Liver (tissue), 9 donors: ENCODE measurements around the gene NPC2. TPM values are rescaled to one million over a fixed set of nuclear protein-coding genes. Genes with fewer than 3 reads are reported as not detected.

Experiments used
- DNase-seq: peaks from one replicate; pipeline ENCODE4 v3.0.0-alpha.2; 2017; ENCODE audit warnings: low spot score
- H3K27ac ChIP-seq, 2 donors: one replicate each; pipeline ENCODE4 v1.7.0; 2013; ENCODE audit warnings: inconsistent platforms in 2 of 2, low read length in 2 of 2, control low read depth in 1 of 2, low read depth in 1 of 2, mild to moderate bottlenecking in 1 of 2
- H3K27me3 ChIP-seq, 4 donors: one replicate each; pipeline versions ENCODE4 v1.6.1 to v1.7.0; 2013; ENCODE audit warnings: low read length in 3 of 4, inconsistent platforms in 1 of 4, mild to moderate bottlenecking in 1 of 4, moderate library complexity in 1 of 4; ENCODE audit not compliant: control insufficient read depth in 4 of 4, insufficient read depth in 4 of 4
- H3K36me3 ChIP-seq, 4 donors: one replicate each; pipeline versions ENCODE4 v1.6.1 to v1.7.0; 2013; ENCODE audit warnings: low read length in 3 of 4, mild to moderate bottlenecking in 3 of 4, low read depth in 1 of 4, moderate library complexity in 1 of 4; ENCODE audit not compliant: control insufficient read depth in 4 of 4, insufficient read depth in 3 of 4
- H3K4me1 ChIP-seq, 4 donors: one replicate each; pipeline versions ENCODE4 v1.6.1 to v1.7.0; 2013; ENCODE audit warnings: low read length in 3 of 4, mild to moderate bottlenecking in 3 of 4, moderate library complexity in 1 of 4; ENCODE audit not compliant: control insufficient read depth in 4 of 4, insufficient read depth in 4 of 4
- H3K4me3 ChIP-seq, 3 donors: one replicate each; pipeline versions ENCODE4 v1.6.1 to v1.7.0; 2013; ENCODE audit warnings: low read length in 3 of 3, control low read depth in 1 of 3, low read depth in 1 of 3, mild to moderate bottlenecking in 1 of 3
- H3K9ac ChIP-seq, 2 donors: one replicate each; pipeline ENCODE4 v1.7.0; 2013; ENCODE audit warnings: low read length in 2 of 2, mild to moderate bottlenecking in 2 of 2, moderate library complexity in 2 of 2, control low read depth in 1 of 2, low read depth in 1 of 2
- H3K9me3 ChIP-seq, 4 donors: one replicate each; pipeline versions ENCODE4 v1.6.1 to v1.7.0; 2013; ENCODE audit warnings: low read length in 3 of 4; ENCODE audit not compliant: control insufficient read depth in 4 of 4
- ATF3 ChIP-seq: IDR thresholded peaks from 2 replicates; pipeline ENCODE4 v1.6.1; 2016; ENCODE audit warnings: antibody characterized with exemption
- CTCF ChIP-seq: fragments of 150-350 bp; IDR thresholded peaks from 2 replicates; pipeline ENCODE4 v1.5.1; 2017; ENCODE audit warnings: improper control_type of control experiment, low read depth, low read length; ENCODE audit not compliant: missing input control
- EGR1 ChIP-seq, 2 donors: IDR thresholded peaks; 2 replicates each; pipeline ENCODE4 v1.6.1; 2016 to 2018; ENCODE audit warnings: antibody characterized with exemption in 2 of 2, low read depth in 2 of 2
- FOXA1 ChIP-seq: IDR thresholded peaks from 2 replicates; pipeline ENCODE4 v1.6.1; 2016; ENCODE audit warnings: antibody characterized with exemption
- FOXA2 ChIP-seq: IDR thresholded peaks from 2 replicates; pipeline ENCODE4 v1.6.1; 2016; ENCODE audit warnings: antibody characterized with exemption
- GABPA ChIP-seq, 2 donors: IDR thresholded peaks in 1 of 2; conservative IDR thresholded peaks in 1 of 2; 2 replicates each; pipeline ENCODE4 v1.6.1; 2016; ENCODE audit warnings: antibody characterized with exemption in 2 of 2, mild to moderate bottlenecking in 1 of 2, moderate library complexity in 1 of 2
- HNF4A ChIP-seq, 2 donors: conservative IDR thresholded peaks; 2 replicates each; pipeline ENCODE4 v1.6.1; 2016; ENCODE audit warnings: antibody characterized with exemption in 2 of 2, mild to moderate bottlenecking in 2 of 2
- HNF4G ChIP-seq: IDR thresholded peaks from 2 replicates; pipeline ENCODE4 v1.6.1; 2016; ENCODE audit warnings: antibody characterized with exemption
- JUND ChIP-seq, 2 donors: IDR thresholded peaks; 2 replicates each; pipeline ENCODE4 v1.6.1; 2016; ENCODE audit warnings: antibody characterized with exemption in 2 of 2
- MAX ChIP-seq: IDR thresholded peaks from 2 replicates; pipeline ENCODE4 v1.6.1; 2016; ENCODE audit warnings: antibody characterized with exemption
- NR2F2 ChIP-seq: IDR thresholded peaks from 2 replicates; pipeline ENCODE4 v1.6.1; 2016; ENCODE audit warnings: antibody characterized with exemption
- RAD21 ChIP-seq, 2 donors: IDR thresholded peaks; 2 replicates each; pipeline ENCODE4 v1.6.1; 2016; ENCODE audit warnings: antibody characterized with exemption in 2 of 2, mild to moderate bottlenecking in 2 of 2
- REST ChIP-seq: IDR thresholded peaks from 2 replicates; pipeline ENCODE4 v1.6.1; 2016; ENCODE audit warnings: antibody characterized with exemption, mild to moderate bottlenecking
- RXRA ChIP-seq, 2 donors: IDR thresholded peaks; 2 replicates each; pipeline ENCODE4 v1.6.1; 2017 to 2018; ENCODE audit warnings: antibody characterized with exemption in 2 of 2, mild to moderate bottlenecking in 1 of 2
- SP1 ChIP-seq: IDR thresholded peaks from 2 replicates; pipeline ENCODE4 v1.6.1; 2018; ENCODE audit warnings: antibody characterized with exemption, mild to moderate bottlenecking
- TAF1 ChIP-seq: conservative IDR thresholded peaks from 2 replicates; pipeline ENCODE4 v1.6.1; 2016; ENCODE audit warnings: antibody characterized with exemption, mild to moderate bottlenecking
- YY1 ChIP-seq: IDR thresholded peaks from 2 replicates; pipeline ENCODE4 v1.6.1; 2016; ENCODE audit warnings: antibody characterized with exemption, mild to moderate bottlenecking
- ZBTB33 ChIP-seq: IDR thresholded peaks from 2 replicates; pipeline ENCODE4 v1.6.1; 2016; ENCODE audit warnings: antibody characterized with exemption
- WGBS: extraction: QIAGEN DNeasy Blood & Tissue Kit; methylation state at CpG from one replicate; pipeline ENCODE4 v1.1.7; 2013; 5-methylcytosine and 5-hydroxymethylcytosine counted together
- polyA plus RNA-seq, 2 donors: library from polyadenylated mRNA; stranded (reverse) in 1 of 2; unstranded in 1 of 2; fragments of 200-250 nt in 1 of 2; fragments of >200 nt in 1 of 2; fragmentation: Nextera tagmentation in 1 of 2; extraction: Ambion mirVana in 1 of 2; gene quantifications; one replicate each; pipeline versions ENCODE4 v1.2.1 to v1.2.3, GENCODE V29; 2013 to 2015
- total RNA-seq, 2 donors: library from RNA; depleted of rRNA; stranded (reverse); fragments of >200 nt; gene quantifications; one replicate each; pipeline ENCODE4 v1.2.3, GENCODE V29; 2014
- donor health status: healthy.
- donor health status: healthy.
- donor health status: healthy.
- donor health status: healthy.
- donor health status: healthy.

NPC2 gene
- total and polyA plus RNA-seq, 4 donors, result 69.7 to 133 (median 105) TPM

GRCh38 chr14:74442757-74443156, 50.3 kb downstream of the NPC2 start:
- H3K4me3 ChIP-seq, result no peak overlapping the region
- H3K36me3 ChIP-seq, result no peaks in the 10 kb centered on the region
- no peak overlapping the region for H3K9ac ChIP-seq

GRCh38 chr14:74441113-74441512, 52.0 kb downstream of the NPC2 start:
- H3K4me1 ChIP-seq, result peaks cover 0 to 18% (median 6%) of the 10 kb centered on the region in 4 donors
- H3K4me3 ChIP-seq, result no peak overlapping the region
- no peaks in the 10 kb centered on the region for H3K36me3 ChIP-seq
- 47% methylated on average over 3 of the region's 3 CpGs for WGBS
- no peak for DNase-seq
- TF ChIP-seq MAX, result no peak
- peak; percentile 58 for TF ChIP-seq REST
- no peak for TF ChIP-seq FOXA2
- TF ChIP-seq TAF1, result no peak
- TF ChIP-seq GABPA (IDR thresholded peaks at IDR 0.05 in 1 of 2, conservative IDR thresholded peaks at IDR 0.05 in 1 of 2), result no peak
- TF ChIP-seq HNF4G, result peak; percentile 76
- TF ChIP-seq RAD21 (IDR thresholded peaks at IDR 0.05), result peak in 1 of 2 donors; percentile 8
- peak; percentile 76 for TF ChIP-seq SP1
- TF ChIP-seq EGR1 (IDR thresholded peaks at IDR 0.05; ENCODE audit: low read depth in 2 of 2), result no peak
- TF ChIP-seq RXRA (IDR thresholded peaks at IDR 0.05), result peak in 1 of 2 donors; percentile 41
- peak; percentile 93 to 96 for TF ChIP-seq HNF4A (conservative IDR thresholded peaks at IDR 0.05)
- TF ChIP-seq ZBTB33, result no peak
- TF ChIP-seq YY1, result no peak
- no peak for TF ChIP-seq ATF3
- no peak for TF ChIP-seq CTCF
- no peak for TF ChIP-seq JUND (IDR thresholded peaks at IDR 0.05)
- TF ChIP-seq FOXA1, result no peak
- no peak for TF ChIP-seq NR2F2
- no peak overlapping the region for H3K9ac ChIP-seq
- H3K27me3 ChIP-seq, result no peaks in the 10 kb centered on the region
- no peaks in the 10 kb centered on the region for H3K9me3 ChIP-seq
- no peak overlapping the region for H3K27ac ChIP-seq

More at GRCh38 chr14:74442757-74443156, 50.3 kb downstream of the NPC2 start:
- DNase-seq, result no peak
- H3K4me1 ChIP-seq, result peaks cover 0 to 18% (median 6%) of the 10 kb centered on the region in 4 donors
- H3K9me3 ChIP-seq, result no peaks in the 10 kb centered on the region
- TF ChIP-seq HNF4A (conservative IDR thresholded peaks at IDR 0.05) (peak; percentile 31 to 66), MAX (no peak), HNF4G (peak; percentile 22), FOXA2 (no peak), FOXA1 (no peak), TAF1 (no peak), NR2F2 (no peak)
- no peak overlapping the region for H3K27ac ChIP-seq
- no peaks in the 10 kb centered on the region for H3K27me3 ChIP-seq
